HEK293 (cell line): ENCODE results near the gene IQCH.

ENCODE experiments used
- CTCF ChIP-seq: fragments of 450-650 bp; formaldehyde crosslinking; IDR thresholded peaks from 2 replicates; pipeline ENCODE4 v1.5.1; 2016; ENCODE audit warnings: missing biosample characterization, missing genetic modification characterization
- ZBTB26 ChIP-seq: fragments of 450-650 bp; formaldehyde crosslinking; optimal IDR thresholded peaks from 2 replicates; pipeline ENCODE3; 2016; ENCODE audit warnings: missing biosample characterization, mild to moderate bottlenecking, missing genetic modification characterization
- ZNF18 ChIP-seq: fragments of 450-650 bp; formaldehyde crosslinking; IDR thresholded peaks from 2 replicates; pipeline ENCODE4 v1.5.1; 2016; ENCODE audit warnings: missing biosample characterization, missing genetic modification characterization
- ZNF239 ChIP-seq: fragments of 450-650 bp; formaldehyde crosslinking; IDR thresholded peaks from 2 replicates; pipeline ENCODE4 v1.5.1; 2016; ENCODE audit warnings: missing biosample characterization, missing genetic modification characterization
- ZNF274 ChIP-seq, 2 experiments: fragments of 200-500 bp in 1 of 2; fragments of 450-650 bp in 1 of 2; sonication (Bioruptor generic) in 1 of 2; formaldehyde crosslinking in 1 of 2; IDR thresholded peaks; 2 replicates each; pipeline versions ENCODE4 v1.5.1 to v1.6.1; 2014 to 2016; ENCODE audit warnings: borderline replicate concordance in 1 of 2, inconsistent platforms in 1 of 2, low read length in 1 of 2, missing biosample characterization in 1 of 2, missing genetic modification characterization in 1 of 2
- ZNF623 ChIP-seq: fragments of 450-650 bp; formaldehyde crosslinking; IDR thresholded peaks from 2 replicates; pipeline ENCODE4 v1.5.1; 2016; ENCODE audit warnings: missing biosample characterization, missing genetic modification characterization

GRCh38 chr15:67537771-67538170 lies 283.2 kb downstream of the IQCH start:
- TF ChIP-seq ZNF18 (tag by site-specific recombination) = no peak
- TF ChIP-seq ZNF239 (tag by site-specific recombination) = no peak
- no peak for TF ChIP-seq ZNF274 (IDR thresholded peaks at IDR 0.05; ENCODE audit: low read length)
- no peak for TF ChIP-seq ZNF274 (tag by site-specific recombination; IDR thresholded peaks at IDR 0.05; ENCODE audit: borderline replicate concordance)
- TF ChIP-seq CTCF (tag by site-specific recombination) = no peak
- TF ChIP-seq ZBTB26 = no peak
- peak; percentile 93 for TF ChIP-seq ZNF623
